SU-DHL-6 (cell line): ENCODE measurements around the gene ELK4.

ENCODE experiments used
- EZH2phosphoT487 ChIP-seq: fragments of 200-600 bp; sonication (generic), shearing (Covaris generic); conservative IDR thresholded peaks from 2 replicates; pipeline ENCODE4 v1.6.1; 2018; ENCODE audit warnings: mild to moderate bottlenecking, antibody characterized with exemption, low read length, moderate library complexity, mixed read lengths
- TF ChIP-seq, protein P1 (sequence below): fragments of 200-600 bp; sonication (generic); IDR thresholded peaks from one replicate; pipeline ENCODE4 v1.5.1; 2017; ENCODE audit warnings: antibody characterized with exemption, mild to moderate bottlenecking, low read length, moderate library complexity; ENCODE audit not compliant: insufficient read depth, poor library complexity, severe bottlenecking

DNA sequence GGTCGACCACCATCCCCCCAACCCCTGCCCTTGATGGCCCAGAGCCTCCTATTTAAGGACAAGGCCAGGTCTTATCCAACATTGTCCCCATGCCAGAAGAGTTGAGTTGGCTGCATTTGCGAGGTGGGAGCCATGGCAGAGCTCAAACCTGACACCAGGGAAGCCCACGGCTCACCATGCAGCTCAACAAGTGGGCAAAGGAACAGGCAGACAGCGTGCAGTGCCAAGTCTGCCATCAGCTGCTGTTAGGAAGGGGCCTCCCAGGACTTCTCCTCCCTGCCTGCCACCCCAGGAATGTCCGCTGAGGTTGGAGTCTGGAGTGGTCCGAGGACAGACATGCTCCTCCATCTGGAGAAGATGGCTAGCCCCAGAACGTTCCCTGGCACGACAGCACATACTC, 28.6 kb upstream of the ELK4 start:
- TF ChIP-seq, protein P1, sequence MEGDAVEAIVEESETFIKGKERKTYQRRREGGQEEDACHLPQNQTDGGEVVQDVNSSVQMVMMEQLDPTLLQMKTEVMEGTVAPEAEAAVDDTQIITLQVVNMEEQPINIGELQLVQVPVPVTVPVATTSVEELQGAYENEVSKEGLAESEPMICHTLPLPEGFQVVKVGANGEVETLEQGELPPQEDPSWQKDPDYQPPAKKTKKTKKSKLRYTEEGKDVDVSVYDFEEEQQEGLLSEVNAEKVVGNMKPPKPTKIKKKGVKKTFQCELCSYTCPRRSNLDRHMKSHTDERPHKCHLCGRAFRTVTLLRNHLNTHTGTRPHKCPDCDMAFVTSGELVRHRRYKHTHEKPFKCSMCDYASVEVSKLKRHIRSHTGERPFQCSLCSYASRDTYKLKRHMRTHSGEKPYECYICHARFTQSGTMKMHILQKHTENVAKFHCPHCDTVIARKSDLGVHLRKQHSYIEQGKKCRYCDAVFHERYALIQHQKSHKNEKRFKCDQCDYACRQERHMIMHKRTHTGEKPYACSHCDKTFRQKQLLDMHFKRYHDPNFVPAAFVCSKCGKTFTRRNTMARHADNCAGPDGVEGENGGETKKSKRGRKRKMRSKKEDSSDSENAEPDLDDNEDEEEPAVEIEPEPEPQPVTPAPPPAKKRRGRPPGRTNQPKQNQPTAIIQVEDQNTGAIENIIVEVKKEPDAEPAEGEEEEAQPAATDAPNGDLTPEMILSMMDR: no peak
- no peak for TF ChIP-seq EZH2phosphoT487
